Fibroblast of villous mesenchyme (primary cell): ENCODE data around the gene CTNND2. TPM values are rescaled to one million over a fixed set of nuclear protein-coding genes. Genes with fewer than 3 reads are reported as not detected.

Experiments
- DNase-seq: peaks from one replicate; pipeline ENCODE4 v3.0.0-alpha.2; 2010; ENCODE audit warnings: low read depth
- H3K4me3 ChIP-seq: 2 replicates; pipeline ENCODE4 v1.5.1; 2011; ENCODE audit warnings: low read depth, mild to moderate bottlenecking, low read length
- CTCF ChIP-seq: IDR thresholded peaks from 2 replicates; pipeline ENCODE4 v1.5.1; 2012; ENCODE audit warnings: low read depth, mild to moderate bottlenecking, low read length; ENCODE audit not compliant: insufficient read depth
- total RNA-seq: library from RNA; depleted of rRNA; stranded (reverse); fragments of >200 nt; gene quantifications from 2 replicates; pipeline ENCODE4 v1.2.3, GENCODE V29; 2012

The CTNND2 gene
- total RNA-seq, 1 donor, result not detected

GRCh38 chr5:11584017-11584416, 320.2 kb downstream of the CTNND2 start:
- peak; percentile 16 for DNase-seq
- no peak for TF ChIP-seq CTCF

GRCh38 chr5:11579351-11579750, 324.9 kb downstream of the CTNND2 start:
- no peak for TF ChIP-seq CTCF
- H3K4me3 ChIP-seq, result no peak overlapping the region
- no peak for DNase-seq

More at GRCh38 chr5:11584017-11584416, 320.2 kb downstream of the CTNND2 start:
- H3K4me3 ChIP-seq, result no peak overlapping the region

GRCh38 chr5:11574787-11575186, 329.5 kb downstream of the CTNND2 start:
- DNase-seq, result no peak
- H3K4me3 ChIP-seq, result no peak overlapping the region
- no peak for TF ChIP-seq CTCF

GRCh38 chr5:11573140-11573992, 330.9 kb downstream of the CTNND2 start:
- no peak for TF ChIP-seq CTCF
- DNase-seq, result no peak
- no peak overlapping the region for H3K4me3 ChIP-seq

- no peak for TF ChIP-seq CTCF
- DNase-seq, result no peak
- H3K4me3 ChIP-seq, result no peak overlapping the region
These were observed 339.5 kb downstream of the CTNND2 start for GRCh38 chr5:11564706-11565105.

GRCh38 chr5:11563822-11564221, 340.4 kb downstream of the CTNND2 start:
- no peak for TF ChIP-seq CTCF
- DNase-seq, result no peak
- H3K4me3 ChIP-seq, result no peak overlapping the region
